Ovary (tissue), 9 donors: Measurements from ENCODE around the gene POLR1E. TPM values are rescaled to one million over a fixed set of nuclear protein-coding genes. Genes with fewer than 3 reads are reported as not detected.

ENCODE experiments used
- DNase-seq, 5 donors: peaks; one replicate each; pipeline ENCODE4 v3.0.0-alpha.2; 2019 to 2020
- H3K27ac ChIP-seq, 2 donors: fragments of 200-600 bp; one replicate each; pipeline versions ENCODE4 v1.5.1 to v1.8.0; 2019 to 2022
- H3K27me3 ChIP-seq: fragments of 200-600 bp; one replicate; pipeline ENCODE4 v1.8.0; 2022
- H3K36me3 ChIP-seq: fragments of 200-600 bp; sonication (generic); one replicate; pipeline ENCODE4 v1.5.1; 2019
- H3K4me1 ChIP-seq: one replicate; pipeline ENCODE4 v1.8.1; 2013; ENCODE audit warnings: mild to moderate bottlenecking, moderate library complexity; ENCODE audit not compliant: insufficient read depth
- H3K4me3 ChIP-seq: fragments of 200-600 bp; sonication (generic); one replicate; pipeline ENCODE4 v1.5.1; 2017
- H3K9me3 ChIP-seq, 2 donors: fragments of 200-600 bp in 1 of 2; sonication (generic) in 1 of 2; one replicate each; pipeline versions ENCODE4 v1.5.1 to v1.8.1; 2013 to 2019; ENCODE audit warnings: mild to moderate bottlenecking in 1 of 2, moderate library complexity in 1 of 2
- EP300 ChIP-seq: sonication (generic); formaldehyde crosslinking; IDR thresholded peaks from one replicate; pipeline ENCODE4 v1.6.1; 2017; ENCODE audit warnings: antibody characterized with exemption
- POLR2A ChIP-seq: fragments of 450-650 bp; IDR thresholded peaks from one replicate; pipeline ENCODE4 v1.6.1; 2017; ENCODE audit warnings: antibody characterized with exemption, mild to moderate bottlenecking, moderate library complexity
- WGBS, 3 donors: extraction: QIAGEN DNeasy Blood & Tissue Kit in 1 of 3; methylation state at CpG; one replicate each; pipeline versions ENCODE4 v1.1.5 to v1.1.7; 2013 to 2017; 5-methylcytosine and 5-hydroxymethylcytosine counted together
- intact Hi-C, 4 donors: fragments of 100-400 bp; cut with DNase I; formaldehyde crosslinking; loops; one replicate each; pipeline versions ENCODE4 v1.11.0 to v1.15.1; 2022 to 2023
- polyA plus RNA-seq, 2 donors: library from polyadenylated mRNA; stranded (reverse); fragments of 200-250 nt in 1 of 2; fragments of 350-450 nt in 1 of 2; fragmentation: Illumina TruSeq in 1 of 2; extraction: RNeasy Lipid Tissue Mini Kit (QIAGEN cat#74804) in 1 of 2; gene quantifications; one replicate each; pipeline ENCODE4 v1.2.3, GENCODE V29; 2013 to 2014
- total RNA-seq, 7 donors: library from RNA; depleted of rRNA in 2 of 7; stranded (reverse); fragments of >200 nt in 2 of 7; fragmentation: NEBNext Ultra II Directional in 3 of 7; extraction: Animal tissue kit (Norgen Biotek cat#: 25700) in 3 of 7; gene quantifications; one replicate each; pipeline versions ENCODE4 v1.1.0 to v1.2.4, GENCODE V29; 2016 to 2023
- TF ChIP-seq, protein P1 (sequence below), 3 donors: fragments of 450-650 bp in 2 of 3; fragments of 200-600 bp in 1 of 3; IDR thresholded peaks; one replicate each; pipeline versions ENCODE4 v1.5.1 to v1.8.0; 2016 to 2022; ENCODE audit warnings: antibody characterized with exemption in 3 of 3, mild to moderate bottlenecking in 1 of 3
- donor health status: DM: no; HTN: no; CAD: no; lungs with moderate emphysema.
- donor health status: DM: no; HTN: no; CAD: no.
- donor health status: Bipolar disorder and iron deficiency.
- donor health status: DM: yes; HTN: yes; CAD: no.
- donor health status: DM: no; HTN: no; CAD: no.
- donor health status: DM: yes; HTN: yes; CAD: no.

Gene POLR1E
- total and polyA plus RNA-seq, 9 donors: 26.3 to 48.9 (median 39.1) TPM

- H3K9me3 ChIP-seq: no peaks in the 10 kb centered on the region
- WGBS, 3 donors: 52 to 60% (median 53%) methylated on average over 1 of the region's 1 CpG
- H3K36me3 ChIP-seq: no peaks in the 10 kb centered on the region
- no peaks in the 10 kb centered on the region for H3K4me1 ChIP-seq
- no peak overlapping the region for H3K4me3 ChIP-seq
- intact Hi-C loops: loop anchor here in 1 of 4 donors (5.0 kb wide), 1 partner anchor 232 kb away; no protein-coding TSS in a partner anchor
- DNase-seq: no peak
- no peaks in the 10 kb centered on the region for H3K27me3 ChIP-seq
- TF ChIP-seq, protein P1, sequence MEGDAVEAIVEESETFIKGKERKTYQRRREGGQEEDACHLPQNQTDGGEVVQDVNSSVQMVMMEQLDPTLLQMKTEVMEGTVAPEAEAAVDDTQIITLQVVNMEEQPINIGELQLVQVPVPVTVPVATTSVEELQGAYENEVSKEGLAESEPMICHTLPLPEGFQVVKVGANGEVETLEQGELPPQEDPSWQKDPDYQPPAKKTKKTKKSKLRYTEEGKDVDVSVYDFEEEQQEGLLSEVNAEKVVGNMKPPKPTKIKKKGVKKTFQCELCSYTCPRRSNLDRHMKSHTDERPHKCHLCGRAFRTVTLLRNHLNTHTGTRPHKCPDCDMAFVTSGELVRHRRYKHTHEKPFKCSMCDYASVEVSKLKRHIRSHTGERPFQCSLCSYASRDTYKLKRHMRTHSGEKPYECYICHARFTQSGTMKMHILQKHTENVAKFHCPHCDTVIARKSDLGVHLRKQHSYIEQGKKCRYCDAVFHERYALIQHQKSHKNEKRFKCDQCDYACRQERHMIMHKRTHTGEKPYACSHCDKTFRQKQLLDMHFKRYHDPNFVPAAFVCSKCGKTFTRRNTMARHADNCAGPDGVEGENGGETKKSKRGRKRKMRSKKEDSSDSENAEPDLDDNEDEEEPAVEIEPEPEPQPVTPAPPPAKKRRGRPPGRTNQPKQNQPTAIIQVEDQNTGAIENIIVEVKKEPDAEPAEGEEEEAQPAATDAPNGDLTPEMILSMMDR (IDR thresholded peaks at IDR 0.05): no peak
- no peak for TF ChIP-seq EP300
- TF ChIP-seq POLR2A: no peak
- no peak overlapping the region for H3K27ac ChIP-seq
Observed at GRCh38 chr9:37550781-37551180, 65.0 kb downstream of the POLR1E start.

GRCh38 chr9:37551468-37551867 lies 65.7 kb downstream of the POLR1E start:
- no peak overlapping the region for H3K4me3 ChIP-seq
- no peak for DNase-seq
- no peaks in the 10 kb centered on the region for H3K9me3 ChIP-seq
- H3K27ac ChIP-seq: no peak overlapping the region
- no peaks in the 10 kb centered on the region for H3K27me3 ChIP-seq
- intact Hi-C loops: loop anchor here in 1 of 4 donors (5.0 kb wide), 1 partner anchor 231 kb away; no protein-coding TSS in a partner anchor
- WGBS, 3 donors: 81 to 89% (median 84%) methylated on average over 3 of the region's 3 CpGs
- no peaks in the 10 kb centered on the region for H3K4me1 ChIP-seq
- H3K36me3 ChIP-seq: no peaks in the 10 kb centered on the region
- TF ChIP-seq, protein P1 (IDR thresholded peaks at IDR 0.05): no peak
- TF ChIP-seq POLR2A (no peak), EP300 (no peak)

DNA sequence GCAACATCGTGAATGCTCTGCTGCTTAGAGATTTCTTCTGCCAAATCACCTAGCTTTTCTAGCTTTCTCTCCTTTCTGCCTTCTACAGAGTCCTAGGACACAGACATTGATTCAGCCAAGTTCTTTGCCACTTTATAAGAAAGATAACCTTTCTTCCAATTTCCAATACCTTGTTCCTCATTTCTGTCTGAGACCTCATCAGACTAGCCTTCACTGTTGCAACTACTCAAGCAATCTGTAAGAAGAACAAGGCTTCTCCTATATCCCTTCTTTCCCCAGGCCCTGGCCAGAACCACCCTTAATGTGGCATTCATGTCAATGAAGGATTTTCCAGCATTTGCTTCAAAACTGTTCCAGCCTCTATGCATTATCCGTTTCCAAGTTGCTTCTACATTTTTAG lies 66.1 kb downstream of the POLR1E start:
- no peak for DNase-seq
- WGBS, 3 donors: 86 to 93% (median 91%) methylated on average over 2 of the region's 2 CpGs
- H3K27me3 ChIP-seq: no peaks in the 10 kb centered on the region
- no peak for TF ChIP-seq POLR2A
- no peak for TF ChIP-seq EP300
- TF ChIP-seq, protein P1 (IDR thresholded peaks at IDR 0.05): no peak
- no peaks in the 10 kb centered on the region for H3K9me3 ChIP-seq
- no peak overlapping the region for H3K4me3 ChIP-seq
- intact Hi-C loops: loop anchor here in 1 of 4 donors (5.0 kb wide), 1 partner anchor 230 kb away; no protein-coding TSS in a partner anchor
- no peaks in the 10 kb centered on the region for H3K4me1 ChIP-seq
- no peak overlapping the region for H3K27ac ChIP-seq
- H3K36me3 ChIP-seq: no peaks in the 10 kb centered on the region

Other genes starting within 250 kb of the POLR1E start
- gene GRHPR, start 63.3 kb upstream of the POLR1E start, total RNA-seq: 100 to 1,000 TPM in 3 of 7 donors, 10 to 100 TPM in 4; 87.5 to 138 (median 91.3) TPM
- gene GRHPR, start 63.3 kb upstream of the POLR1E start, polyA plus RNA-seq: 100 to 1,000 TPM in 1 of 2 donors, 10 to 100 TPM in 1; 93.2 to 104 TPM
- 10 to 100 TPM; 10.2 to 13.7 (median 11.8) TPM for gene ZBTB5, start 20.5 kb upstream of the POLR1E start, total RNA-seq
- 10 to 100 TPM in 1 of 2 donors, 1 to 10 TPM in 1; 7.4 to 12.4 TPM for gene ZBTB5, start 20.5 kb upstream of the POLR1E start, polyA plus RNA-seq
- gene FBXO10, start 90.4 kb downstream of the POLR1E start, total RNA-seq: 1 to 10 TPM; 3.0 to 7.2 (median 4.7) TPM
- 1 to 10 TPM; 3.2 to 6.7 TPM for gene FBXO10, start 90.4 kb downstream of the POLR1E start, polyA plus RNA-seq
- 100 to 1,000 TPM in 1 of 7 donors, 10 to 100 TPM in 6; 47.5 to 106 (median 58.2) TPM for gene TOMM5, start 106.6 kb downstream of the POLR1E start, total RNA-seq
- 10 to 100 TPM; 81.1 to 85.7 TPM for gene TOMM5, start 106.6 kb downstream of the POLR1E start, polyA plus RNA-seq
- gene FRMPD1, start 165.0 kb downstream of the POLR1E start, total RNA-seq: under 1 TPM in 3 of 7 donors, not detected in 4; 0.17 to 0.46 (median 0.26) TPM
- under 1 TPM; 0.01 to 0.27 TPM for gene FRMPD1, start 165.0 kb downstream of the POLR1E start, polyA plus RNA-seq